ENCODE measurements around the gene VPS36.
A peak's percentile ranks its signal among the peaks of the same experiment; 100 is the strongest.

Gene VPS36

DNA sequence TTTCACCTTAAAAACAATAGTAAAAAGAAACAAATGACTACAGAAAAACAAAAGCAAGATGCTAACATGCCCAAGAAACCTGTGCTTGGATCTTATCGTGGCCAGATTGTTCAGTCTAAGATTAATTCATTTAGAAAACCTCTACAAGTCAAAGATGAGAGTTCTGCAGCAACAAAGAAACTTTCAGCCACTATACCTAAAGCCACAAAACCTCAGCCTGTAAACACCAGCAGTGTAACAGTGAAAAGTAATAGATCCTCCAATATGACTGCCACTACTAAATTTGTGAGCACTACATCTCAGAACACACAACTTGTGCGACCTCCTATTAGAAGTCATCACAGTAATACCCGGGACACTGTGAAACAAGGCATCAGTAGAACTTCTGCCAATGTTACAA is 10.8 kb upstream of the VPS36 start:
- Mint-ChIP-seq H3K9me3 (no peaks in the 10 kb centered on the region), H3K4me3 (no peak overlapping the region), H3K27me3 (ENCODE audit: low read depth) (no peaks in the 10 kb centered on the region), H3K4me1 (peaks cover 16% of the 10 kb centered on the region), H3K36me3 (ENCODE audit: low read depth) (peaks cover 57% of the 10 kb centered on the region), H3K27ac (no peak overlapping the region)
- TF ChIP-seq, protein P1, sequence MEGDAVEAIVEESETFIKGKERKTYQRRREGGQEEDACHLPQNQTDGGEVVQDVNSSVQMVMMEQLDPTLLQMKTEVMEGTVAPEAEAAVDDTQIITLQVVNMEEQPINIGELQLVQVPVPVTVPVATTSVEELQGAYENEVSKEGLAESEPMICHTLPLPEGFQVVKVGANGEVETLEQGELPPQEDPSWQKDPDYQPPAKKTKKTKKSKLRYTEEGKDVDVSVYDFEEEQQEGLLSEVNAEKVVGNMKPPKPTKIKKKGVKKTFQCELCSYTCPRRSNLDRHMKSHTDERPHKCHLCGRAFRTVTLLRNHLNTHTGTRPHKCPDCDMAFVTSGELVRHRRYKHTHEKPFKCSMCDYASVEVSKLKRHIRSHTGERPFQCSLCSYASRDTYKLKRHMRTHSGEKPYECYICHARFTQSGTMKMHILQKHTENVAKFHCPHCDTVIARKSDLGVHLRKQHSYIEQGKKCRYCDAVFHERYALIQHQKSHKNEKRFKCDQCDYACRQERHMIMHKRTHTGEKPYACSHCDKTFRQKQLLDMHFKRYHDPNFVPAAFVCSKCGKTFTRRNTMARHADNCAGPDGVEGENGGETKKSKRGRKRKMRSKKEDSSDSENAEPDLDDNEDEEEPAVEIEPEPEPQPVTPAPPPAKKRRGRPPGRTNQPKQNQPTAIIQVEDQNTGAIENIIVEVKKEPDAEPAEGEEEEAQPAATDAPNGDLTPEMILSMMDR (IDR thresholded peaks at IDR 0.05; ENCODE audit: unreplicated experiment in 3 of 3) = no peak

DNA sequence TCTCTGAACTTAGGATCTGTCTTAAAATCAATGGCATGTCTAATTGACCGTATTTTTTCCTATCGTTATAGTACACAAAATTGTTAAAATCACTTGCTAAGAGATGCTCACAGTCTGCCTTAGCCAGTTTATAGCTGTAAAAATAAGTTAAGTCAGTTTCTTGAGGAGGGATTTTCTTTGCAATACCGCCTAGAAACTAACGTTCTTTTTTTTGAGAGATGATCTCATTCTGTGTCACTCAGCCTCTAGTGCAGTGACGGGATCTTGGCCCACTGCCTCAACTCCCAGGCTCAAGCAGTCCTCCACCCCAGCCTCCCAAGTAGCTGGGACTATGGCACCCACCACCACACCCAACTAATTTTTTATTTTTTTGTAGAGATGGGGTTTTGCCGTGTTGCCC is 9.2 kb upstream of the VPS36 start:
- TF ChIP-seq, protein P1 (IDR thresholded peaks at IDR 0.05; ENCODE audit: unreplicated experiment in 3 of 3) = no peak
- no peak overlapping the region for H3K27ac Mint-ChIP-seq
- H3K4me3 Mint-ChIP-seq = no peak overlapping the region
- H3K36me3 Mint-ChIP-seq (ENCODE audit: low read depth) = peaks cover 49% of the 10 kb centered on the region
- H3K4me1 Mint-ChIP-seq = peaks cover 27% of the 10 kb centered on the region
- H3K9me3 Mint-ChIP-seq = no peaks in the 10 kb centered on the region
- no peaks in the 10 kb centered on the region for H3K27me3 Mint-ChIP-seq (ENCODE audit: low read depth)

DNA sequence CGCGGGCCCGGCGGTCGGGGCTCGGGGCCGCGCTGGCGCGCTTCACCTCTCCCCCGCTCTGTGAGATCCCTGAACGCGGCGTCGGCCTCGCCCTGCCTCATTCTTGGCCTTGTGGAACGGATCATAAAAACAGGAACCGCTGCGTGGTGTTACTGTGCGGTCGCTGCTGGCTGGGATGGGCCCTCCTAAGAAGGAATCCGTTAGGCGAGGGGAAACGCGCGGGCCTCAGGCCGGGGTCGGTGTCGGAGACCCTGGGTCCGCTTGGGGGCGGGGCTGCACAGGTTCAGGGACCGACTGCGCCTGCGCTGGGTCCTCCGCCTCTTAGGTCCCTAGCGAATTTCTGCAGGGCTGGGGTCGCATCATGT is 5.2 kb upstream of the VPS36 start:
- TF ChIP-seq, protein P1 (IDR thresholded peaks at IDR 0.05; ENCODE audit: unreplicated experiment in 3 of 3) = no peak

DNA sequence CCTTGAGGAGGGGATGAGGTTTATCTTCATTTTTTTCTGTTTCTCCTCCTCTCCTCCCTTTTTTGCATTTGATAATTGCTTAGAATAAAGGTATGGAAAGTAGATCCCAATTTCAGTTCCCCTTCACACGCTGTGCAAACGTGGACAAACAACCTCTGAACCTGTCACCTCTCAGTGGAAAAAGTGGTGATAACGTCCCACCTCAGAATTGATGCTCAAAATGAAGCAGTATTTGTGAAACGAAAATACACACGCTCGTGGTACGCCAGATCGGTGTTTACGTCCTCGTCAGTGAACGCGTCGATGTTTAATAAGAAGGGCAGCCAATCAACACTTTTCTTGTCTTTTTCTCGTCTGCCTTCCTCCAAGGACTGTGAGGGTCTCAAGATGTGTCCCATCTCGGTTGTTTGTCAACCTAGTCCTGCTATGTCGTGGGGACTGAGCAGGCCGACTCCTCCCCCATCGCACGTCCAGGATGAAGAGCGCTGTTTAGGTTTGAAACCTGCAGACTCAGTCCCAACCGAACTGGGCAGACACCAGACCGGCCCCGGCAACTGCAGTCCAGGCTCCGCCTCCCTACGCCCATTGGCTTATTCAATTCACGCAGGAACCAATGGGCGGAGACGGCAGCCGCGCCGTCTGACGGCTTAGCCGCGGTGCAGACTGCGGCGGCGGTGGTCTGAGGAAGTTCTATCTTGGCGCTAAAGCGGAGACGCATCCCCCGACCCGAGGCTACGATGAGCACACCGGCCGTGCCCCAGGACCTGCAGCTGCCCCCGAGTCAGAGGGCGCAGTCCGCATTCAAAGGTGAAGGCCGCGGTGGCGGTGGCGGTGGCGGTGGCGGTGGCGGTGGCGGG is 4.6 kb upstream of the VPS36 start, which contains the start of gene CKAP2:
Gene CKAP2 (plus strand): TSS at position 659 of the 857 bp plus-strand sequence. CDS start 79 bp downstream, at position 738.
- H3K27ac Mint-ChIP-seq = peak within 1 kb of the TSS; percentile 90 to 99 (median 97)
- TF ChIP-seq, protein P1 (IDR thresholded peaks at IDR 0.05; ENCODE audit: unreplicated experiment in 3 of 3) = no peak
- peak within 1 kb of the TSS; percentile 92 to 97 (median 94) for H3K4me3 Mint-ChIP-seq
- H3K27me3 Mint-ChIP-seq (ENCODE audit: low read depth) = peaks cover 4% of the 10 kb centered on the region
- H3K9me3 Mint-ChIP-seq = no peaks in the 10 kb centered on the region
- H3K36me3 Mint-ChIP-seq (ENCODE audit: low read depth) = peaks cover 15% of the 10 kb centered on the region
- peaks cover 37% of the 10 kb centered on the region for H3K4me1 Mint-ChIP-seq

More for the DNA sequence above, 5.2 kb upstream of the VPS36 start:
- peaks cover 38% of the 10 kb centered on the region for H3K4me1 Mint-ChIP-seq
- no peaks in the 10 kb centered on the region for H3K9me3 Mint-ChIP-seq
- H3K4me3 Mint-ChIP-seq = peak overlapping the region; percentile 92 to 97 (median 94)
- H3K27ac Mint-ChIP-seq = peak overlapping the region; percentile 90 to 99 (median 97)
- peaks cover 4% of the 10 kb centered on the region for H3K27me3 Mint-ChIP-seq (ENCODE audit: low read depth)
- peaks cover 19% of the 10 kb centered on the region for H3K36me3 Mint-ChIP-seq (ENCODE audit: low read depth)

DNA sequence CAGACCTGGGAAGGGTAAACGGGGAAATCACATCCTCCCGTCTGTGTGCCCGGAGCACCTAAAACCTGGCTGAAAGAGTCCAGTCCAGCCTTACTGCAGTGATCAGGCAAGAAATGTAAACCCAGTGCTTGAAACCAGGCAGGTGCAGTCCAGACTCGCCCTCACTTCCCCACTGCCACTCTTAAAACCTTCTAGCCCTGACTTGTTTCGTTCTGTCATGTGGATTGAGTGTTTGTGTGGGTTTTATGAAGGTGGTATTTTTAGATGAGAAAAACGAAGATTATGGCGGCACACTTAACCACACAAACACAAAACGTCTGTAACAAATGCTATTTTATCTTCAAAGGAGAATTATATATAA is 4.0 kb upstream of the VPS36 start:
- TF ChIP-seq, protein P1 (IDR thresholded peaks at IDR 0.05; ENCODE audit: unreplicated experiment in 3 of 3) = no peak
- Mint-ChIP-seq H3K9me3 (no peaks in the 10 kb centered on the region), H3K36me3 (ENCODE audit: low read depth) (peaks cover 14% of the 10 kb centered on the region), H3K27ac (peak overlapping the region; percentile 90 to 99 (median 97)), H3K4me3 (peak overlapping the region; percentile 92 to 97 (median 94)), H3K4me1 (peaks cover 42% of the 10 kb centered on the region), H3K27me3 (ENCODE audit: low read depth) (peaks cover 4% of the 10 kb centered on the region)

DNA sequence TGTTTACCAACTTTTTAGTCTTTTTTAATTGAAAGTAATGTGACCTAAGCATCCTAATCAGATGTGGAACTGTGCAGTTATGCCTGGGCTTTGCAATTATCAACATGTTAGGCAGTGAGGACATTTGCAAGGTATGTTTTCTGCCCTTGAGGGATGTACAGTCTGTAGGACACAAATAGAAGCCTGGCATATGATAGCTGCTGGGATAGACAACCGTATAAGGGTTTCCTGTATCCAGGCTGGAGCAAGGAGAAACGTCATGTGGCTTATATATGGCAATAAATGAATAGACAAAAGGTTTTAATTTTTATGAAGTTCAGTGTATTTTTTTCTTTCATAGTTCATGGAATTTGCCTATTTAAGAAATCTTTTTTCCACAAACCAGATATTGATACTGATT is 2.0 kb upstream of the VPS36 start:
- H3K9me3 Mint-ChIP-seq = no peaks in the 10 kb centered on the region
- H3K36me3 Mint-ChIP-seq (ENCODE audit: low read depth) = peaks cover 6% of the 10 kb centered on the region
- H3K4me3 Mint-ChIP-seq = peak overlapping the region; percentile 23 to 79 (median 54)
- peaks cover 45% of the 10 kb centered on the region for H3K4me1 Mint-ChIP-seq
- TF ChIP-seq, protein P1 (IDR thresholded peaks at IDR 0.05; ENCODE audit: unreplicated experiment in 3 of 3) = no peak
- H3K27ac Mint-ChIP-seq = no peak overlapping the region
- peaks cover 4% of the 10 kb centered on the region for H3K27me3 Mint-ChIP-seq (ENCODE audit: low read depth)
